Heart right ventricle (tissue), 16 donors: ENCODE measurements around the gene ZNF605. TPM values are rescaled to one million over a fixed set of nuclear protein-coding genes. Genes with fewer than 3 reads are reported as not detected.

Experiments used
- ATAC-seq, 8 donors: fragments of 200-7000 bp; cut with Tn5 transposase; one replicate each; pipeline ENCODE4 v1.9.1; 2020; ENCODE audit warnings: mild to moderate bottlenecking in 8 of 8, moderate library complexity in 8 of 8, moderate number of reproducible peaks in 1 of 8
- DNase-seq, 2 donors: peaks; one replicate each; pipeline ENCODE4 v3.0.0-alpha.2; 2020
- H3K27ac ChIP-seq, 10 donors: fragments of 200-600 bp; sonication (generic) in 2 of 10; one replicate each; pipeline versions ENCODE4 v1.5.0 to v1.8.0; 2020 to 2022; ENCODE audit warnings: mild to moderate bottlenecking in 3 of 10
- H3K27me3 ChIP-seq, 7 donors: fragments of 200-600 bp; one replicate each; pipeline ENCODE4 v1.8.0; 2021 to 2022; ENCODE audit warnings: mild to moderate bottlenecking in 2 of 7
- H3K36me3 ChIP-seq, 9 donors: fragments of 200-600 bp; sonication (generic) in 1 of 9; one replicate each; pipeline versions ENCODE4 v1.5.0 to v1.8.0; 2020 to 2022; ENCODE audit warnings: mild to moderate bottlenecking in 2 of 9
- H3K4me1 ChIP-seq, 9 donors: fragments of 200-600 bp; sonication (generic) in 1 of 9; one replicate each; pipeline versions ENCODE4 v1.5.0 to v1.8.0; 2020 to 2022; ENCODE audit warnings: mild to moderate bottlenecking in 4 of 9
- H3K4me3 ChIP-seq, 10 donors: fragments of 200-600 bp; sonication (generic) in 2 of 10; one replicate each; pipeline versions ENCODE4 v1.5.0 to v1.8.0; 2020 to 2022; ENCODE audit warnings: mild to moderate bottlenecking in 7 of 10, moderate library complexity in 2 of 10
- H3K9me3 ChIP-seq, 11 donors: fragments of 200-600 bp in 10 of 11; sonication (generic) in 2 of 11; one replicate each; pipeline versions ENCODE4 v1.5.0 to v1.8.0; 2013 to 2022; ENCODE audit warnings: mild to moderate bottlenecking in 2 of 11, control low read depth in 1 of 11, moderate library complexity in 1 of 11
- WGBS, 2 donors: extraction: QIAGEN DNeasy Blood & Tissue Kit; methylation state at CpG; one replicate each; pipeline ENCODE4 v1.1.7; 2013; ENCODE audit warnings: inconsistent platforms in 1 of 2; 5-methylcytosine and 5-hydroxymethylcytosine counted together
- intact Hi-C, 10 donors: fragments of 100-400 bp; cut with DNase I; formaldehyde crosslinking; loops; one replicate each; pipeline versions ENCODE4 v1.11.1 to v1.14.2; 2022
- polyA plus RNA-seq, 2 donors: library from polyadenylated mRNA; stranded (reverse); fragments of 200-250 nt; gene quantifications; one replicate each; pipeline ENCODE4 v1.2.3, GENCODE V29; 2013
- total RNA-seq, 10 donors: library from RNA; stranded (reverse); fragmentation: NEBNext Ultra II Directional in 3 of 10; extraction: Animal tissue kit (Norgen Biotek cat#: 25700) in 3 of 10; gene quantifications; one replicate each; pipeline versions ENCODE4 v1.2.1 to v1.2.4, GENCODE V29; 2021 to 2023
- TF ChIP-seq, protein P1 (sequence below), 9 donors: fragments of 200-600 bp; sonication (generic) in 2 of 9; IDR thresholded peaks; one replicate each; pipeline versions ENCODE4 v1.5.0 to v1.8.0; 2021 to 2022; ENCODE audit warnings: antibody characterized with exemption in 9 of 9, mild to moderate bottlenecking in 5 of 9, moderate library complexity in 1 of 9
- donor health status: Arrhythmogenic right ventricular cardiomyopathy.
- donor health status: ischemic (EF 13 %, LVEDD 7.1; RV severe dilation, severe dysfunction).
- donor health status: healthy with polysubstance abuse.
- donor health status: DM: no; HTN: yes; CAD: no.
- donor health status: DM: no; HTN: no; CAD: no.
- donor health status: ischemic (EF 25% LVEDD 6.9; RV normal size, moderate dysfunction).
- donor health status: ischemic (EF 25% LVEDD 5.7; RV mildly dilated, moderate dysfunction).
- donor health status: healthy.
- donor health status: DM: yes; HTN: yes; CAD: no.
- donor health status: Ischemic cardiomyopathy.
- donor health status: ischemic (EF 35%, LVEDD 5.7; RV mildly dilated, moderate dysfunction).
- donor health status: nonischemic (EF 11% LVEDD 7.7; RV severe dilation, severe dysfunction).
- donor health status: DM: yes; HTN: yes; CAD: no.
- donor health status: PGD.
- donor health status: ischemic (EF 29% LVEDD 5.4; RV normal size, mild dysfunction).
- donor health status: nonischemic (EF 23%, LVEDD 6.1; RV moderate dilation, normal function).

Gene ZNF605
- total and polyA plus RNA-seq, 12 donors: 2.0 to 14.4 (median 11.7) TPM

DNA sequence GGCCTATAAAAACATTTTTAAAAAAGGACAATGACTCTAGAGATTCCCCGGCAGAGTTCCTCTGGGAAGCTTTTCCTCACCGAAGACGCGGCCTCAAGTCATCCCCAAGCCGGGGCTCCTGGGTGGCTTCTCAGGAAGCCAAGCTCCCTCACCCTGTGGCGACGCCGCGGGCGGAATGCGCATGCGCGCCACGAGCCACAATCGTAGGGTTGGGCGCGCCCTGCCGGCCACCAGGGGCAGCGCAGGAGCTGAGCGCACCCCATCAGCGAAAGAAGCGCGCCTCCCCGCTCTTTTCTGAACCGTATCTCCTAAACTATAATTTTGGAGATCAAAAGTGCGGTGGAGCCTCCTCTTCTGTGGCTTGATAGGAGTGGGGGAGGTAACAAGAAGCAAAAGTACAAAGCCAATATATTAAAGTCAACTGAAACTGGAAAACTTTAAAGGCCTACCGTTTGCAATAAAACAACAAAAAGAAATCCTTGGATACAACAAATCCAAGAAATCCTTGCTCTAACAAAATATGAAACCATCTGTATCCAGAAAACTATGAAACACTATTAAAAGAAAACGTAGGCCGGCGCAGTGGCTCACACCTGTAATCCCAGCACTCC lies 51.3 kb downstream of the ZNF605 start:
- DNase-seq: peak; percentile 76 to 88
- ATAC-seq: peak in 6 of 8 donors; percentile 6 to 44 (median 28)
- Histone ChIP-seq H3K4me1 (peaks cover 0 to 26% (median 10%) of the 10 kb centered on the region in 9 donors), H3K27me3 (peaks cover 0 to 50% (median 8%) of the 10 kb centered on the region in 7 donors), H3K27ac (no peak overlapping the region), H3K9me3 (peaks cover 0 to 31% (median 0%) of the 10 kb centered on the region in 11 donors), H3K4me3 (peak overlapping the region in 7 of 10 donors; percentile 3 to 48 (median 29)), H3K36me3 (no peaks in the 10 kb centered on the region)
- 7 to 10% methylated on average over 30 of the region's 30 CpGs for WGBS, 2 donors
- intact Hi-C loops: loop anchor here in 2 of 10 donors (10.0 kb wide), 2 partner anchors 50 to 140 kb away; partner anchors contain the start of genes ANKLE2 (in 1 of the 2) and ZNF605 (in 1 of the 2)
- TF ChIP-seq, protein P1, sequence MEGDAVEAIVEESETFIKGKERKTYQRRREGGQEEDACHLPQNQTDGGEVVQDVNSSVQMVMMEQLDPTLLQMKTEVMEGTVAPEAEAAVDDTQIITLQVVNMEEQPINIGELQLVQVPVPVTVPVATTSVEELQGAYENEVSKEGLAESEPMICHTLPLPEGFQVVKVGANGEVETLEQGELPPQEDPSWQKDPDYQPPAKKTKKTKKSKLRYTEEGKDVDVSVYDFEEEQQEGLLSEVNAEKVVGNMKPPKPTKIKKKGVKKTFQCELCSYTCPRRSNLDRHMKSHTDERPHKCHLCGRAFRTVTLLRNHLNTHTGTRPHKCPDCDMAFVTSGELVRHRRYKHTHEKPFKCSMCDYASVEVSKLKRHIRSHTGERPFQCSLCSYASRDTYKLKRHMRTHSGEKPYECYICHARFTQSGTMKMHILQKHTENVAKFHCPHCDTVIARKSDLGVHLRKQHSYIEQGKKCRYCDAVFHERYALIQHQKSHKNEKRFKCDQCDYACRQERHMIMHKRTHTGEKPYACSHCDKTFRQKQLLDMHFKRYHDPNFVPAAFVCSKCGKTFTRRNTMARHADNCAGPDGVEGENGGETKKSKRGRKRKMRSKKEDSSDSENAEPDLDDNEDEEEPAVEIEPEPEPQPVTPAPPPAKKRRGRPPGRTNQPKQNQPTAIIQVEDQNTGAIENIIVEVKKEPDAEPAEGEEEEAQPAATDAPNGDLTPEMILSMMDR (IDR thresholded peaks at IDR 0.05): peak; percentile 74 to 95 (median 86)

DNA sequence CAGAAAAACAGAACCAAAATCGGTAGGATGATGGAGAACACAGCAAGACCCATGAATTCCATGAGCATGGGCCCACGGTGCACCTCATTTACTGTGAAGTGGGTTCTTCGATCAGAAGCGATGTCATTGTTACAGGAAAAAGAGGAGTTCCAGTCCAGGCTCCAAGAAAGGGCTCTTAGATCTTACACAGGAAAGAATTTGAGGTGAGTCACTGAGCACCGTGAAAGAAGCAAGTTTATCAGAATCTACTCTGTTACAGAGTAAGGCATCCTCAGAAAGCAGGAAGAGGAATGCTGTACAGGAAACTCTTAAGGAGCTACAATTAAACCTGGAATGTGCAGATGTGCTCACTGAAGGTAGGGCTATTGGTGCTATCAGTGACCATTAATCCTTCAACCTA lies 57.1 kb downstream of the ZNF605 start:
- no peak overlapping the region for H3K4me3 ChIP-seq
- H3K27ac ChIP-seq: no peak overlapping the region
- H3K27me3 ChIP-seq: no peaks in the 10 kb centered on the region
- no peaks in the 10 kb centered on the region for H3K4me1 ChIP-seq
- TF ChIP-seq, protein P1 (IDR thresholded peaks at IDR 0.05): no peak
- no peaks in the 10 kb centered on the region for H3K36me3 ChIP-seq
- intact Hi-C loops: no loop called here
- ATAC-seq (no peak), DNase-seq (no peak)
- peaks cover 0 to 20% (median 0%) of the 10 kb centered on the region in 11 donors for H3K9me3 ChIP-seq
- WGBS, 2 donors: 76 to 77% methylated on average over 5 of the region's 5 CpGs

GRCh38 chr12:132888852-132889251 lies 67.3 kb downstream of the ZNF605 start:
- intact Hi-C loops: loop anchor here in 3 of 10 donors (2.0 to 10.0 kb wide), 3 partner anchors 68 to 124 kb away; partner anchors contain the start of genes ZNF605 (in 2 of the 3) and ANKLE2 (in 1 of the 3)
- H3K4me1 ChIP-seq: peaks cover 0 to 17% (median 8%) of the 10 kb centered on the region in 9 donors
- peaks cover 0 to 21% (median 0%) of the 10 kb centered on the region in 9 donors for H3K36me3 ChIP-seq
- H3K9me3 ChIP-seq: peaks cover 0 to 7% (median 0%) of the 10 kb centered on the region in 11 donors
- no peak for ATAC-seq
- 67 to 71% methylated on average over 6 of the region's 6 CpGs for WGBS, 2 donors
- H3K4me3 ChIP-seq: peak overlapping the region in 2 of 10 donors; percentile 68 to 73
- peak overlapping the region in 3 of 10 donors; percentile 90 to 98 (median 92) for H3K27ac ChIP-seq
- TF ChIP-seq, protein P1 (IDR thresholded peaks at IDR 0.05): no peak
- no peaks in the 10 kb centered on the region for H3K27me3 ChIP-seq
- DNase-seq: no peak

DNA sequence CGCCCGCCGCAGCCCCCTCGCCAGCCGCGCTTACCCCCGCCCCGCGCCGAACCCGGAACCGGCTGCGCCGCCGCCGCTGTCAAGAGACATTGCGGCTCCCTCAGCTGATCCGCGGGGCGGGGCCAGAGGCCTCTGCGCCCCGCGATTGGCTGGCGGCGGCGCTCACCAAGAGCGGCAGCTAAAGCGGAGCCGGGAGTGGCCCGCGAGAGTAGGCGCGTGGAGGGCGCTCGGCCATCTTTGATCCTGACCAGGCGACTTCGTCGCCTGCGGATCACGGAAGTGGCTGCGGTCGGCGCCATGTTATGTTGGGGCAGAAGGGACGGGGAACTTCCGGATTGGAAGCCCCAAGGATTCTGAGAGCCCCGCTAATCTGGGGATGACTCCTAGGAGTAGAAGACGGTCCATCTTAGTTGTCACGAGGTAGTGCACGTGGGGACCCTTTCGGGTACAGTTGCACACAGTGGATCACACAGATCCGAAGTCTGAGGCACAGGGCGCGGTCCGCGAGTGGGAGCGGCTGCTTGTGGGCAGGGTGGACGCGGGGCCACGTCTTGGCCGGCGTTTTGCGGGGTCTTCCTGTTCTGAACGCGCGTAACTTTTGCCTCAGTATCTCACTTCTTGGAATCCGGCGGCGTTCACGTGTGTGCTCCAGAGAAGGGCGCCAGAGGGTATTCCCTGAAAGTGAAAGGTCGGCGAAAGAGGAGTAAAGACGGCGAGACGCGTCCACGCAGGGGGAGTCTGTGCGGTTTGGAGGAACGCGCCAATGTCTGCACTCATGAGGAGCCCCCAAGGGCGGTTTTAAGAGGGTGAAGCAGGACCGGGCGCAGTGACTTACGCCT lies 68.4 kb downstream of the ZNF605 start, which contains the start of gene CHFR:
Gene CHFR (minus strand): TSS at position 93 of the 839 bp plus-strand sequence. CDS start 277 bp downstream, outside the sequence.
- 1 to 2% methylated on average over 83 to 84 of the region's 84 CpGs for WGBS, 2 donors
- TF ChIP-seq, protein P1 (IDR thresholded peaks at IDR 0.05): no peak
- Histone ChIP-seq H3K9me3 (peaks cover 0 to 7% (median 0%) of the 10 kb centered on the region in 11 donors), H3K4me1 (peaks cover 0 to 17% (median 8%) of the 10 kb centered on the region in 9 donors), H3K36me3 (peaks cover 0 to 29% (median 0%) of the 10 kb centered on the region in 9 donors), H3K27me3 (no peaks in the 10 kb centered on the region), H3K4me3 (peak within 1 kb of the TSS; percentile 61 to 97 (median 78)), H3K27ac (peak within 1 kb of the TSS; percentile 86 to 99 (median 94))
- DNase-seq (peak; percentile 95 to 96), ATAC-seq (peak; percentile 99 to 100 (median 100))
- intact Hi-C loops: loop anchor here in 4 of 10 donors (1.0 to 10.0 kb wide), 5 partner anchors 21 to 123 kb away; partner anchors contain the start of genes ZNF605 (in 2 of the 4), ANKLE2 (in 1 of the 4) and GOLGA3 (in 1 of the 4)
